Frontal cortex (tissue), 4 donors: ENCODE results near the gene LGALS9B. TPM values are rescaled to one million over a fixed set of nuclear protein-coding genes. Genes with fewer than 3 reads are reported as not detected.
"Not testable (repeated sequence)": the region's sequence is repeated elsewhere in the genome, so short reads cannot be mapped to it uniquely, and the experiment has no call there.

Experiments used
- DNase-seq, 2 donors: peaks; one replicate each; pipeline ENCODE4 v3.0.0; 2012; ENCODE audit warnings: low spot score in 2 of 2
- FAIRE-seq: peaks from 2 replicates; lab custom pipeline; 2012; peaks lifted over from hg19 to GRCh38; lab: Jason Lieb, UNC
- small RNA-seq: library from RNA; depleted of rRNA; stranded (forward); fragments of <200 nt; gene quantifications from one replicate; pipeline ENCODE3, GENCODE V24; 2014
- total RNA-seq: library from RNA; depleted of rRNA; stranded (reverse); fragments of >200 nt; gene quantifications from one replicate; pipeline ENCODE4 v1.2.3, GENCODE V29; 2014
- donor health status: control.
- donor health status: control.
- donor health status: control.

LGALS9B gene
- total RNA-seq, 1 donor from 2014 or later = not detected

DNA sequence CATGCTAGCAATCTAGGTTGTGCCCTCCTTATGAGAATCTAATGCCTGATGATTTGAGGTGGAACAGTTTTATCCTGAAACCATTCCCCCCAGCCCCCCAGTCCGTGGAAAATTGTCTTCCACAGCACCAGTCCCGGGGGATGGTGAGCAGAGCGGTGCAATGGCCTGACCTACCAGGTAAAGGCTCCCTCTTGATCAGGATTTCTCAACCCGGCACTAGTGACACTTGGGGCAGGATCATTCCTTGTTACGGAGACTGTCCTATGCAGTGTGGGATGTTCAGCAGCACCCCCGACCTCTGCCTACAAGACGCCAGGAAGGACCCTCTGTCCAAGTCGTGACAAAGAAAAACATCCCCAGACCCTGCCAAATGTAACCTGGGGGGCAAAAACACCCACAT, 34.0 kb downstream of the LGALS9B start:
- not testable (repeated sequence) for FAIRE-seq, DNase-seq

DNA sequence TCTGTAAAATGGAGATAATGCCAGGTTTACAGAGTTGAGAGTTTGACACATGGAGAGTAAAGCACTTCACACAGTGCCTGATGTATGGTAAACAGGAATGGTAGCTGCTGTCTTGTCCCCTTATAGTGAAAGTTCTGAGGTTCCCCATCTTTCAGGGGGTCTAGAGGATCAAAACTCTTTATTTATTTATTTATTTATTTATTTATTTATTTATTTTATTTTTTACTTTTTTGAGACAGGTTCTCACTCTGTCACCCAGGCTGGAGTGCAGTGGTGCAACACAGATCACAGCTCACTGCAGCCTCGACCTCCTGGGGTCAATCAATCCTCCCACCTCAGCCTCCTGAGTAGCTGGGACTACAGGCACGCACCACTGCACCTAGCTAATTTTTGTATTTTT, 40.1 kb downstream of the LGALS9B start:
- not testable (repeated sequence) for FAIRE-seq, DNase-seq

DNA sequence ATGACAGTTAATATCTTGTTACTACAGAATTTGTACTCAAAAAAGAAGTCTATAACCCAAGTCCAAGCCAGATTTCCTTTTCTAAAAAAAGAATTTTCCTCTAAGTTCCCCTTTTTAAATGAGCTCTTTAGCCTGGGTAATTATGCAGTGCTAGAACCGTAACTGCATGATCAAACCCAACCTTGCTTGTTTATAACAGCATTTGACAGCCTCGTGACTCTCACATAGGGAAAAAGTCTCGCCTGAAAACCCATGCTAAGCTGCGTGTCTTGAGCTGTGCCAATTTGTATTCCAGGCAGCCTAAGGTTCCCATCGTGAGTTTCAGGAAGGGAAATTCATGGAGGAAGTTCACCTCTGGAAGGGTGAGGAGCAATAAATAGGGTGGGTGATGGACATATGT, 44.5 kb downstream of the LGALS9B start:
- not testable (repeated sequence) for FAIRE-seq, DNase-seq

DNA sequence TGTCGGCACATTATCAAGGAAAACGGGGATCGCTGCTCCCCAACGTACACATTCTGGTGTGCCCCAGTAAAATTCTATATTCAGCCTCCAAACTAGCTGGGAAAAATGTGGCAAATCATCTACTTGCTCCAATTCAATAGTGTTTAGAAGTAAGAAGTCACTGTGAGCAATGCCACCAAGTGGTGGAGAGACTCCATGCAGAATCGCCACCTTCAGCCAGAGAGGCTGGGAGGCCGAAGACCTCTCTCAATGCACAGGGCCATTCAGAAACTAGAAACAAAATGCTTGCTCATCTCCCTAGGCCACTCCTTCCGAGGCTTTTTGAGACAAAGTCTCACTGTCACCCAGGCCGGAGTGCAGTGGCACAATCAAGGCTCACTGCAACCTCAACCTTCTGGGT, 48.5 kb downstream of the LGALS9B start:
- not testable (repeated sequence) for FAIRE-seq, DNase-seq

DNA sequence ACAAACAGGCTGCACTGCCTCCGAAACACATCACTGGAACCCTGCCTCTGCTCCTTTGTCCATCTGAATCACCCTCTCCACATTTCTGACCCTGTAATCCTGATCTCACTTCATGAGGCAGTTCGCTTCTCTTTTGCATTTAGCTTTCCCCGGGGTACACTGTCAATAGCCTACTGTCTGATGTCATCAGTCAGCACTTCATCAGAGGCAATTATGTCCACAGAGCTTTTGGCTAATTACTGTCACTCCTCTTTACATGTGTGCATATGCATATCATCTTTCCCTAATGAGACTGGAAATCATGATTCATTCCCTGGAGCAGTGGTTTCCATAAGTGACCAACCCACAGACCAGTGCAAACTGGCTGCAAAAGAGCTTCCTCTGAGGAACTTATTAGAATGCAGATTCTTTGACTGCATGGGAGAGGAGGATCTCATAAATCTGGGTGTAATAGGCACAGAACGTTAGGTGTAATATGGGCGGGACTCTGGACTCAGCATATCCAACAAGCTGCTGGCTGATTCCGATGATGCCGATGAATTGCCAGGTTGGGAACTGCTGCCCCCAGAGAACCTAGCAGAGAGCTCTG, 49.8 kb downstream of the LGALS9B start:
- DNase-seq, FAIRE-seq: not testable (repeated sequence)

DNA sequence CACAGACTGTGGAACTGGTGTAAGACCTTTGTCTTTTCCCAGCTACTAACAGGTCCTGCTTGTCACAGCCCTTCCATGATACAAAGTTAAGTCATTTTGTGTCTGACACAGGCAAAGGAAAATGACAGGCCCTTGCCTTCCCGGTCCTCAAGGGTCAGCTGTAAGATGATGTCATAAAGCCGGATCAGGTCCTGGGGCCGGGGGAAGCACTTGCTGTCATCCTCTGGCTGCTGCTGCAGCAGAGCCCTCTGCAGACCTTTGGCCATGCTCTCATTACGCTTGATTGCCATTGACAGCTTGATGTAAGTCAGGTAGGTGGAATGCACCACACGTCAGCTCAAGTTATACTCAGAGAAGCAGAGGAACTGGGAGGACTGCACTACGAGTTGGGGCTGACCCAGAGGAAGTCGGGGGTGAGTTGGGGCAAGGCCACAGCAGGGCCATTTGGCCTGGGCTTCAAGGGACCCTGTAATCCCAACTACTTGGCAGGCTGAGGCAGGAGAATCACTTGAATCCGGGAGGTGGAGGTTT, 50.9 kb downstream of the LGALS9B start:
- not testable (repeated sequence) for FAIRE-seq, DNase-seq

DNA sequence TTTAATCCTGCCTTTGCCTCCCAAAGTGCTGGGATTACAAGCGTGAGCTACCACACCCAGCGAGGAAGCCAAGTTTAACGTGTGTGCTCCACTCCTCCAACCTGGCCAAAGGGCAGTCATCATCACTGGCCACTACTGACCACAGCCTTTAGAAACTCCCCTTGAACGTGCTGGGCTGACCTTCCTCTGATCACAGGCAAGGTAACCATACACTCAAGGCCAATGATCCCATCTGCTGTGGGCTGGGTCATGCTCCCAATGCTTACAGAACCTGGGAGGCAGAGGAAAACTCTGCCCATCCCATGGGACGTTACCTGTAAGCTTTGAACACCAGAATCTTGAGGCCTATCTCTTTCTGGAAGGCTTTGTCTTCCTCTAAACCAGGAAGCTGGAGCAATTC, 51.9 kb downstream of the LGALS9B start:
- DNase-seq, FAIRE-seq: not testable (repeated sequence)

DNA sequence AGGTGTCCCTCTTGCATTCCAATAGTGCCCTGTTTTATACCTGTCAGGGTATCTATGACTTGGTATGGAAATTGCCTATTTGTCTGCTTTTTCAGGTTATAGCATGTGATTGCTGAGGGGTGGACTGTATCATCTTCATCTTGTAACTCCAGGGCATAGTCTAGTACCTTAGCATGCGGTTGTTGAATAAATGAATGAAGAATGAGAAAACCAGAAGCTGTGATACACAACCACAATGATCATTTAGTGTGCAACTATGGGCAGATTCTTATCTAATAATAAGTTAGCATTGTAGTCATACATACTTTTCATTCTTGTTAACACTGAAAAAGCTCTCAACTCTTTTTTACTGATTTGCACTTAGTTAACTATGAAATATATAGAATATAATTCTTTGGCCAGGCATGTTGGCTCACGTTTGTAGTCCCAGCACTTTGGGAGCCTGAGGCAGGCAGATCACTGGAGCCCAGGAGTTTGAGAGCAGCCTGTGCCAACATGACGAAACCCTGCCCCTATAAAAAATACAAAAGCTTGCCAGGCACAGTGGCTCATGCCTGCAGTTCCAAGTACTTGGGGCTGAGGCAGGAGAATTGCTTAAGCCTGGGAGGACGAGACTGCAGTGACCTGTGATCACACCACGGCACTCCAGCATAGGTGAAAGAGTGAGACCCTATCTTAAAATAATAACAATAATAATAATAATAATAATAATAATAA, 65.9 kb downstream of the LGALS9B start:
- DNase-seq, FAIRE-seq: not testable (repeated sequence)

DNA sequence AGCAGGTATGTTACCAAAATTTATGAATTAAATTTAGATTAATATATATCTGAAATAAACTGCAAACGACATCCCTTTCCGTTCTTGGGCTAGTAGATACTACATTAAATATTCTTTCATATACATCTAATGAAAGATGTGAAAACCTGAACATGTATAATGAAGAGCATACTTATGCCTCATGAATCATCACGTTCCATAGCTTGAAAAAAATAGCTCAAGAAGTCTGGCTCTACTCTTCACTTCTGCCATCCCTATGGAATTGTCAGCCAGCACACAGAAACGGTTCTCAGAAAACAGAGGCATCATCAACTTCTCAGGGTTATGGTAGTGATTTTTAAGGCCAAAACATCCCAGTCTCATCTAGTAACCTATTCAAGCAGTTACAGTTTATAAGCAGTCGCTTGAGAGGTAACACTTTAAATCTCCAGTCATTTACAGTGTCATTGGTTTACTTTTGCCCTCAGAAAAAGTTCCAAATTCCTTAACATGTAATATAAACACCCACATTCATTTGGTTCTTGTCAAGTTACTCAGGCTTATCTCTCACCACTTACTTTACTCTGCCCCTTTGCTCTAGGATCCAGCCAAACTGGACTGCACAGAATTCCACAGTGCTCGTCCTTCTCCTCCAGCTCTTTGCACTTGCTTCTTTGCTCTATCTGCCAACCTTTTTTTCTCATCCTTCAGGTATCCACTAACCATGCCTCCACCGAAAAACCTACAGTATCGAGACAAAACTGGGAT, 66.6 kb downstream of the LGALS9B start:
- DNase-seq, FAIRE-seq: not testable (repeated sequence)

Small RNA genes lying within 50 kb of the gene (small RNA-seq; reads per million reads assigned to genes)
- gene YWHAEP3 = not detected

Other genes with a start within 250 kb of the LGALS9B start
- gene CDRT15L2, start 112.2 kb upstream of the LGALS9B start, total RNA-seq = not detected